GM21515 (cell line): ENCODE results near the gene CHKA.
"Not testable (repeated sequence)": the region's sequence is repeated elsewhere in the genome, so short reads cannot be mapped to it uniquely, and the experiment has no call there.

Experiments
- ATAC-seq: cut with Tn5 transposase; IDR thresholded peaks from one replicate; pipeline ENCODE4 v1.9.1; 2021; ENCODE audit not compliant: unreplicated experiment

Gene CHKA

DNA sequence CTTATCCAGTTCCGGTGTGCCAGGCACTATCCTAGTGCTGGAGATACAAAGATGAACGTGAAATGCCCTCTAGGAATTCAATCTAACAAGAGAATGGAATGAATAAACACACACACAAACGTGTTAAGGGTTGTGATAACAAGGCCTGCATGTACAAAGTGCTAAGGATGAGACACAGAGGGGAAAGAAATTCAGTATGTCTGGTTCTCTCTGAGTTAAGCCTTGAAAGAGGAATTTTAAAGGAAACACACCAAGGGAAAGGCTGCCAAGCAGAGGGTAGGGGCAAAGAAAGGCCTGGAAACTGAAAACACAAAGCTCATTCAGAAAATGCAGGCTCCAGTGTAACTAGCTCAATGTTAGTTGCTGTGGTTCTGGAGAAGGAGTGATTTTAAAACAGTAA lies 4.2 kb downstream of the CHKA start:
- no peak for ATAC-seq

DNA sequence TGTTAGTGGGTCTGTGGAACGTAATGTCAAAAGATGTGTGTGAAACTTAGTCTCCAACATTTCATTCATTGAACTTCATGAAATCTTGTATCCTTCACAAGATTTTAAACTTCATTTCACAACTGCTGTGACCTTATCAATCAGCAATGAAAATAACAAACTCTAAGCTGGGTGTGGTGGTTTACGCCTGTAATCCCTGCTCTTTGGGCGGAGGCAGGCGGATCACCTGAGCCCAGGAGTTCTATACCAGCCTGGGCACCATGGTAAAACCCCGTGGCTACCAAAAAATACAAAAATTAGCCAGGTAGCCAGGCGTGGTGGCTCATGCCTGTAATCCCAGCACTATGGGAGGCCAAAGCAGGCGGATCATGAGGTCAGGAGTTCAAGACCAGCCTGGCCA lies 5.1 kb downstream of the CHKA start:
- no peak for ATAC-seq

DNA sequence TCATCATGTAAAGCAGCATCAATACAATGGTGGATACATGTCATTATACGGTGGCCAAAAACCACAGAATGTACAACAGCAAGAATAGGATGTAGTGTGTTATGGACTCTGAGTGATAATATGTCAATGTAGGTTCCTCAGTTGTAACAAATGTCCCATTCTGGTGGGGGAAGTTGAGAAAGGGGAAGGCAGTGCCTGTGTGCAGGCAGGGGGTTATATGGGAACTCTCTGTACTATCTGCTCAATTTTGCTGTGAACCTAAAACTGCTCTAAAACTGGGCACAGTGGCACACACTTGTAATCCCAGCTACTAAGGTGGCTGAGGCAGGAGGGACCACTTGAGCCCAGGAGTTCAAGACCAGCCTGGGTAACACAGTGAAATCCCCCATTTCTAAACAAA lies 5.9 kb downstream of the CHKA start:
- no peak for ATAC-seq

DNA sequence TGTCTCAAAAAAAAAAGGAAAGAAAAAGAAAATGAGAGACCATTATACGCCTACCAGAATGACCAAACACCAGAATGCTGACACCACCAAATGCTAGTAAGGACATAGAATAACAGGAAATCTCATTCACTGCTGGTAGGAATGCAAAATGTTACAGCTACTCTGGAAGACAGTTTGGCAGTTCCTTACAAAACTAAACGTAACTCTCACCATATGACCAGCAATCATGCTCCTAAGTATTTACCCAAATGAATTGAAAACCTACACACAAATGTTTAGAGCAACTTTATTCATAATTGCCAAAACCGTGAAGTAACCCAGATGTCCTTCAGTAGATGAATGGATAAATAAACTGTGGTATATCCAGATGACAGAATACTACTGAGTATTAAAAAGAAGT lies 7.2 kb downstream of the CHKA start:
- no peak for ATAC-seq

DNA sequence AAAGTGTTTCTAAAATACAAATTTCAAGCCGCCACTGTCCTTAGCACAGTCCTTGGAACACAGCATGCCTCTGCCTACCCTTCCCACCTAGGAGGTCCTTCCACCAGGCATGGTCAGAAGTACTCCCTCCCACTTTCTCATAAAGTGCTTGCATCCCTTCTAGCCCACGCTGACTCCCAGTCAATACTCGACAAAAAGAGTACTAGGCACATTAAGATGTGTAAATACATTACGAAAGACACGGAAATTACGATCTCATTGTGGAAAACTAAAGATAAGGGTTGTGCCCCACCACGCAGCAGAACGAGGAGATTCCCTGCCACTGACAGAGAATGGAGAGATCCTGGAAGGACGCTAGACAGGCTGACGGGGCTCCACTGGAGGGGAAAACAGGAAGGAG lies 13.5 kb downstream of the CHKA start:
- no peak for ATAC-seq

DNA sequence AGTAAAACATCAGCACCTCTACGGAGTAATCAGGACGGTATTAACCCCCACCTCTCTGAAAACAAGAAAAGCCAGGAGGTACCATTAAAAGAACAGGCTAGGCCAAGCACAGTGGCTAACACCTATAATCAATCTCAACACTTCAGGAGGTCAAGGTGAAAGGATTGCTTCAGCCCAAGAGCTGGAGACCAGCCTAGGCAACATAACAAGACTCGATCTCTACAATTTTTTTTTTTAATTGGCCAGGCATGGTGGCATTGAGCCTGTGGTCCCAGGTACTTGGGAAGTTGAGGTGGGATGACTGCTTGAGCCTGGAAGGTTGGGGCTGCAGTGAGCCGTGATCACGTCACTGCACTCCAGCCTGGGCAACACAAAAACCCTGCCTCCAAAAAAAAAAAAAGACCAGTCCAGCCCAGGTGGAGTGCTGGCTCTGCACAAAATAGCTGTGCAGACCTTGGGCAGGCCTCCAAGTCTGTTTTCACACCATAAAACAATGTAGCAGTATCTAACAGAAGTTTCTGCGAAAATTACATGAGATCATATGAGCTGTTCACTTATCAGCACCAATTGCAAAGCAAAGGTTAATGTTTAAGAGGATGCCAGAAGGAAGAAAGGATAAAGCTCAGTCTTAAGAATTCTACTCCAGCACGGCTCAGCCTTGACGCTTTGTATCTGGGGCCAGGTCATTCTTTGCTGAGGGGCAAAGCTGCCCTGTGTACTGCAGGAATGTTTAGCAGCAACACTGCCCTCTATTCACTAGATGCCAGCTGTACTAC lies 14.8 kb downstream of the CHKA start:
- ATAC-seq: no peak

DNA sequence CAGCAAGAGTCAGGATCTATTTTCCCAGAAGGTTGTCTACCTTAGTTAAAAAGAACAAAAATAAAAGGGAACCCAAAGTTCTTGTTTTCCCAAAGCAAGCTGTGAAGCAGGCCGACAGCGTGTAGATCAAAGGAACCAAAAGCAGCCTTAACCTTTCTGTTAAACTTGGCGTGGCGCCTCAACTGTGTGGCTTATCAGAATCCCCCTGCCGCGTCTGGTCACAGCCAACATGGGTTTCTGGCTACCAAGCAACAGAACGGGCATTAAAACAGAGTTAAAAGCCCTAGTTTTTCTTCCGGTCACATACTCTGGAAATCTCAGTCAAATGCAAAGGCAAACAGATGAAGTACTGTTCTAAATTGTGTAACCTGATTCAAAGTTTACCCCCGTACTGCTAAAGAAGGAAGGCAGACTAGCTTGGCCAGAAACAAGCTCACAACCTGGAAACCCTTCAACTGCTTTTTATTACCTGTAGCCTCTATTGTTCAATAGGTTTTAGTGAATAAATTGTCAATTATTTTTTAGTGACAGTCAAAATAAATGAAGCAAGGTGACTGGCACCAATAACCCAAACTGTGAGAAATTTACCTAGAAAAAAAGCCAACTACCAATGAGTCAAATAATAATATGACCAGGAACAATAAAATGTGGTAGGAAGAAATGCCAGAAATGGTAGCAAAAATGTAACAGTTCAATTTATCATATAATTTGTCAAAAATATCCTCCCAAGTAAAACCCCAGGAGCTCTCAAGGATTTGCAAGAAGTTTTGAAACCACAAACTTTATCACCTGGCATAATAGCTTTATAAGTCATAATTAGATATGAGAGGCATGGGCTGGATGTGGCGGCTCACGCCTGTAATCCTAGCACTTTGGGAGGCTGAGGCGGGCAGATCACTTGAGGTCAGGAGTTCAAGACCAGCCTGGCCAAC lies 21.4 kb downstream of the CHKA start:
- ATAC-seq: no peak

DNA sequence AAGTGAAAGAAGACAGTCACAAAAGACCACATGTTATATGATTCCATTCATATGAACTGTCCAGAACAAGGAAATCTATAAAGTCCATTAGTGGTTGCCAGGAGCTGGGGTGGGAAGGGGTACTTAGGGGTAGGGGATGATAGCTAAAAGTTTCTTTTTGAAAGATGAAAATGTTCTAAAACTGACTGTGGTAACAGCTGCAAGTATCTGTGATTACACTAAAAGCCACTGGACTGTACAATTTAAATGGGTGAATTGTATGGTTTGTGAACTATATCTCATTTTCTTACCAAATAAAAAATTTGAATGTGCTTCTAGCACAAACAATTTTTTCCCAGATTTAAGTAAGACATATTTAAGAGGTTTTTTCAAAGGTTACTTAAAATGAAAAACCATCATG lies 22.1 kb downstream of the CHKA start:
- no peak for ATAC-seq

DNA sequence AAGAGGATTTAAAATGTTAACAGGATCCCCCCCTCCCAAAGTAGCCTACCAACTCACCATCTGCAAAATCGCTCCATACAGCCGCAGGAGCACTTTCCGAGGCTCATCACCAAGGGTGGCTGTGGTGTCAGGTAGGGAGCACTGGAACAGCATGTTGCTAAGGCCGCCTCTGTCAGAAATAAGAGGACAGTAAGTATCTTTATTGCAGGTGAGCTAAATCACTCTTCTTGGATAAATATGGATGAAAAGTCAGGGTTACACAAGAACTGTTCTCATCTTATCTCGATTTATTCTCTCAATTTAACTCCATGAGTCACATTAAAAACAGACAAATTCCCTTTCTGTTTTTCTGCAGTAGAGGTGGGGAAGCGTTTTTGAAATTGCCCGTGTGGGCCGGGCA lies 24.2 kb downstream of the CHKA start:
- no peak for ATAC-seq

DNA sequence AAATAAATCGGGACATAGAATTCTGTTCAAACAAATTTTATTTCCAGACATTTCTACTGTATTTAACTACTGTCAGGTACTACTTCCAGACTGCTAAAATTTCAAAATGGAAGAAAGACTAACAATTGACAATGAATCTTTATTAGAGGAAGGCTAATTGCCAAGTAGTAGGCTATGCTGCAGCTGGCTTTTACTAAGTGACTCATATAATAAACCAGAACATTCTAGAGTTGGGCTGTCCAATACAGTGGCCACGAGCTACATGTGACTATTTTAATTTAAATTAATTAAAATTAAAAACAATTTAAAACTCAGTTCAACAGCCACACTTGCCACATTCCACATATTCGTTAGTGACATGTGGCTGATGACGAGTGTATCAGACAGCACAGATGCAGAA lies 27.6 kb downstream of the CHKA start:
- ATAC-seq: no peak

DNA sequence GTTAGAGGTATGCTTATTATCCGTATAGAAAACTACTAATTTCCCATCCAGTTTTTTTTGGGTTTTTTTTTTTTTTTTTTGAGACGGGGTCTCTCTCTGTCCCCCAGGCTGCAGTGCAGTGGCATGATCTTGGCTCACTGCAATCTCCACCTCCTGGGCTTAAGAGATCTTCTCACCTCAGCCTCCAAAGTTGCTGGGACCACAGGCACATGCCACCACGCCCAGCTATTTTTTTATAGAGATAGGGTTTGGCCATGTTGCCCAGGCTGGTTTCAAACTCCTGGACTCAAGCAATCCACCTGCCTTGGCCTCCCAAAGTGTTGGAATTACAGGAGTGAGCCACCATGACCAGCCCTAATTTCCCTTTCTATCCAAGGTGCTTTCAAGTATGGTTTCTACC lies 28.2 kb downstream of the CHKA start:
- ATAC-seq: not testable (repeated sequence)

DNA sequence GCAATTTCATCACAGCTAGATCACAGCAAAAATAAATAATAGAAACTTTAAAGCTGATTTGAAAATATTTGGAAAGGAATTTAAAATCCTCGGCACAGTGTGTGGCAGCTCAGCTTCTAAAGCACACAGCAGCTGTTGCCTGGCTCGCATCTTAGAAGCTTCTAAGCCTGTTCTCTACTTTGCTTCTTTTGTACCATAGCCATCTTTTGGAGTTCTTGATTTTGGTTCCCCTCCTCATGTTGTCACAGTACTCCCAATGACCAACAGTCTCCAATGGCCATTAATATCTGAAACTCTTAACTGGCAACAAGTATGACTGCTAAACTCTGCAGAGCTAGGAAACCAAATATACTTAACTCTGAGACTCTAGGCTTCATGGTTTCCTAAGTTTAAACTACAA lies 28.8 kb downstream of the CHKA start:
- ATAC-seq: no peak

DNA sequence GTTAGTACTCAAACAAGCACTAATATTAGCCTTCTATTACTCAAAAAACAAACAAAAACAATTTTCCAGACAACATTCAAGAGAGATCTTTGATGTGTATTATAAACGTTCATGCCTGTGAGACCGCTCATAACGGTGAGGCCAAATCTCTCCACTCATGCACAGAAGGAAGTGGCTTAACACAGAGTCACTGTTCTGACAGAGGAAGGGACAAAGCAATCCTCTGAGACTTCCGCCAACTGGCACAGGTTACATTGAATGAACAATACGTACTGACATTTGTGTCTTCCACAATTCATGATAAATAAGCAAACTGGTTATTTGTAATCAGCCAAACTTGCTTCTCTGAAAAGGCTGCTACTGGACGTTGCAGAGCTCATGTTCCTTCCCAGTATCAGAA lies 30.5 kb downstream of the CHKA start:
- ATAC-seq: no peak

DNA sequence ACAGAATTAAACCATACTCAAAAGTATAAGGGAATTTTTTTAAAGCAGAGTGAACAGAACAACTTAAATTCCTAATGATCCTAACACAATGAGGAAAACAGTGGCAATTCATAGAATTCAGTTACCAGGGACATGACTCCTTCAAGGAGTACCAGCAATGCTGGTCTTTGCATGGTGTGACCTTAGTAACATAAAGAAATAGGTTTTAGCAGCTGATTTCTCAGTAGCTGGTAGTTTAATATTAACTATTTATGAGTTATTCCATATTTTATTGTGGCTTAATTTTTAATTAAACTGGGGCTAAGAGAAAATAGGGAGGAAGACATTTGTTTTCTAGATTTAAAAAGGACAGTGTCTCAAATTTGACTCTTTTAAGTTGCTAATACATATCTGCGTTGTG lies 30.9 kb downstream of the CHKA start:
- no peak for ATAC-seq

DNA sequence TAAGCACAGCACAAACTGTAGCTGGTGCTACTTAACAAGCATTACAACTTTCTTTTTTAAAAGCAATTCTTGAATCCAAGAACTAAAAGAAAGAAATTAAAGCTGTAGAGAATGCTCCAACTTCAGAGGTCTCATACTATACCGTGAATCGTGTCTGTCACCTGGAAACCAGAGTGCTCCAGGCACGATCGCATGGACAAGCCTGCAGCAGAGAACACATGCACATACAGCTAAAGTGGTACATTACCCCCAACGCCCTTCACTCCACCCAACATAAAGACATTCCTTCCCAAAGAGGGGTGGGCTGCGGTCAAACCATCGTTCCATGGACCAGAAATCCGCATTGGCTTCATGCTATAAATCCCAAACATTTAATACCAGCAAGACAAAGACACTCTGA lies 31.5 kb downstream of the CHKA start:
- no peak for ATAC-seq

DNA sequence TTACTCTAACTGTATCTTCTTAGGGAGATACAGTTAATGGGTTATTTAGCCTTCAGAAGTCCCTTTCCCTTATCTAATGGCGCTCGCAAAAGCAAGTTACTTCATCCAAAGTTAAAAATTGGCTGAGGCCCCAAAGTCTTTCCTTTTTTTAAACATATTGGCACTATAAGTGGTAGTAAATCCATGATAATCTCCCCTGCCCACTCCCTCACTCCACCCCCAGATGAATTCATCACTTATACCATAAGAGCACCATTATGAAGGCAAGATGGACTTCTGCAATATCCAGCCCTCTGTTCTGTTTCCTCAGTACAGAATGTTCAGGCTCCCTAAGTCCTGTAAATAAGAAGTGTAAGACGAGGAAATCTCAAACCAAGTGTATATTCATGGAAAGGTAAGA lies 37.7 kb downstream of the CHKA start:
- ATAC-seq: no peak

DNA sequence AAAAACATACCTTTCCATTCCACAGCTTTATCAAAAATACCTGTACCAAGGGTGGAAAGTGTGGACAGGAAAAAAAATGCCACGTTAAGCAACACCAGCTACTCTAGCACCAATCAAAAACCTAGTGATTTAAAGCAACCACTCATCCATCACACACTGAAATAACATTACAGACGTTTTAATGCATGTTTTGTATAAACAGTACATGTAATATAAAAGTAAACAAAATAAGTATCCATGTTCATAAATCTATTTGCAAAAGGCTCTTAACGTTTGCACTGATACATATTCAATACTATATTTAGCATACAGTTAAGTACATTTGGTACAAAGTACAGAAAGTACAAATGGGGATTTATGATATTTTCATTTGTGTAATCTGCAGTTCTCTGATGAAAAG lies 38.7 kb downstream of the CHKA start:
- ATAC-seq: no peak

DNA sequence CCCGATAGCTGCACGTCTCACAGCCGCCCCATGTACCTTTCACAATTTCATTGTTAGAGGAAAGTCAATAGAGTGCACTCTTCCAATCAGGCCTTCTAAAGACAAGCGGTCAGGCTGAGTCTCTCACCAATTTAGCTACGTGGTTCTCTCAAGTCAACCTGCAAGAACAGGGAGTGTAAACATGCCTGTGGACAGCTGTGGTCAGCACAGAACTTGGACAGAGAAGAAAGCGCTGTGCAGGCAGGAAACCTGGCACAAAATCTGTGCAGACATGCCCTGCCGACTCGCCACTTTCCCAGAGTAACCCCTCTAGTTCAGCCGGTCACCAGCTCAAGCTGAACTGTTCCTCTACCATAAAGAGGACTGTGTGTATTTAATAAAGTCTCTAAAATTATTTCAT lies 39.5 kb downstream of the CHKA start:
- no peak for ATAC-seq

DNA sequence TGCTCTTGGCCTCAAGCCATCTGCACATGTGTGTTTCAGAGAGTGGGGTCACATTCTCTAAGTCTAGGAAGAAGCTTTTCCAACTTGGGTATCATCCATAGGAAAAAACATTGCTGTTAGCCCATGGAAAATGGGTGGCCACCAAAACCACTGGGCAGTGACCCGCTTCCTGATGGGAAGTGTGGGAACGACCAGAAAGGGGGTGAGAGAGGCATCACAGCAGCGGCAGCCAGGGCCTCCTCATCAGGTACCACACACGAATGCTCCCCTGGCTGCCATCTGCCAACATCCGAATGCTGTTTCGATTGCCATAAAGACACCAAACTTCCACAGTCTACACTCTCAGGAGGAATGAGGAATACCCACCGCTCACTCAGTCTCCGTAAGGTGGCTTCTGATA lies 40.3 kb downstream of the CHKA start:
- no peak for ATAC-seq

DNA sequence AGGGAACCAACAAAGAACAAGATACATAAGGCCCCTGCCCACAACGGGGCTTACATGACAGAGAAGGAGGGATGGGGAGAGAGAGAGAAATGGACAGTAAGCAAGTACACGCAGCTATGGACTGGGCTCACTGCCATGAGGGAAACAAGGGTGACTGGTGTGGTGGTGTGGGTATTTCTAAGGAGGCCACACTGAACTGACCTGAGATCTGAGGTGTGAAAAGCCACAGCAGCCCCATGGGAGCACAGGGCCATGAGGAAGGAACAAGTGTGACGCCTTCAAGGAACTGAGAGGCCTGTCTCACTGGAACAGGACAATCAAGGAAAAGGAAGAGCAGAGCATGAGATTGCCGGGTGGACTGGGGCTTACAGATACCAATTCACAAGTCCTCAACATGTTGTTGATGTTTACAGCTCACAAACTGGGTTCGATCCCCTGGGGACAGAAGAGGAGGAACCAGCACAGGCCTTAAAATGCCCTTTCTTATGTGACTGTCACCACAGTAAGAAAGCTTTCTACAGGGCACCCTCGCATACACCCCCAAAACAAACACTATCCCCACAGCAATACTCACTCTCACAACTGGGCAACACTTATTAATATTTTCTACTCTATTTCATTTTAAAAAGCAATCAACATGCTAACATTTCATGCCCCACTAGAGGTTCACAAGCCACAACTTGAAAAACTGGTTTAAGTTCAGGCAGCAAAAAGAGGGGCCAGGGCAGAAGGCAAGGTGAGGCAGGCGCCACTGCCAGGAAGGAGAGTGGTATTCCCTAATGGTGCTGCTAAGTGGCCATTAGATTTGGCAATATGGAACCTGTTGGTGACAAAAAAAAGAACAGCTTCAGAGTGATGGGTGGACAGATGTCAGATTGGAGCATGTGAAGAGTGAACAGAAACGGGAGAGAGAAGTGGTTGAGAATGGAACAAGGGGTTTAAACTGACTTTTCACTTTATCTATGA lies 43.3 kb downstream of the CHKA start:
- no peak for ATAC-seq

DNA sequence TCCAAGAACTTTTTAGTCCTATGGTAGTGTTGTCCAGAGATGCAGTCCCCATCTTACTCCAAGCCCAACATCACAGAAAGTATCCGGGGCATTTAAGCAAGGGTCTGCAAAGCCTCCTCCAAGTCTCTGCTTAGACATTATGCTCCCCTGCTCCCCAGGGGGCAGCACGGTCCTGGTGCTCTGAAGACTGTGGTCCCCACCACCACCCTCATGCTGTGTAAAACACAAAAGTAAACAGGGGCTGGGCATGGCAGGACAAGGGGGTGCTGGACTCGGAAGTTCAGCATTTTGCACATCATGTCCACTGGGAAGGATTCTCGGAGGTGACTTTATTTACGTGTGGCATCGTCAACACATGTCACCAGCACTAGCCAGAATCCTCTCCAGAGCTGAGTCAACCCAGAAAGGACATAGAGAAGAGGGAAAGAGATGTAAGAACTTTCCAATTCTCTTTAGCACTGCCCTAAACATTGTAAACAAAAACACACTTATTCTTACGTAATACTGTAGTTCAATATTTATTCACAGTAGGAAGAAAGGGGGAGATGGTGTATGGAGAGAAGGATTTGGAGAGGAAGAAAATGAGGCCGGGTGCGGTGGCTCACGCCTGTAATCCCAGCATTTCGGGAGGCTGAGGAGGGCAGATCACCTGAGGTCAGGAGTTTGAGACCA lies 44.7 kb downstream of the CHKA start:
- no peak for ATAC-seq
